ENCODE measurements around the gene CYRIA.
A peak's percentile ranks its signal among the peaks of the same experiment; 100 is the strongest.

Gene CYRIA

GRCh38 chr2:16665748-16666448, at the start of gene CYRIA:
TSS of gene CYRIA (minus strand) at chr2:16665834. CDS start at chr2:16588119, 77,715 bp downstream.
- DNase-seq (ENCODE audit: low spot score) = peak; percentile 74

- DNase-seq (ENCODE audit: low spot score) = no peak
These were observed 47.4 kb upstream of the CYRIA start for GRCh38 chr2:16713011-16713423.

GRCh38 chr2:16709769-16710168, 44.1 kb upstream of the CYRIA start:
- no peak for DNase-seq (ENCODE audit: low spot score)

- DNase-seq (ENCODE audit: low spot score) = no peak
These were observed 42.5 kb upstream of the CYRIA start for GRCh38 chr2:16708173-16708572.

- no peak for DNase-seq (ENCODE audit: low spot score)
These were observed 41.5 kb upstream of the CYRIA start for GRCh38 chr2:16707014-16707623.

DNA sequence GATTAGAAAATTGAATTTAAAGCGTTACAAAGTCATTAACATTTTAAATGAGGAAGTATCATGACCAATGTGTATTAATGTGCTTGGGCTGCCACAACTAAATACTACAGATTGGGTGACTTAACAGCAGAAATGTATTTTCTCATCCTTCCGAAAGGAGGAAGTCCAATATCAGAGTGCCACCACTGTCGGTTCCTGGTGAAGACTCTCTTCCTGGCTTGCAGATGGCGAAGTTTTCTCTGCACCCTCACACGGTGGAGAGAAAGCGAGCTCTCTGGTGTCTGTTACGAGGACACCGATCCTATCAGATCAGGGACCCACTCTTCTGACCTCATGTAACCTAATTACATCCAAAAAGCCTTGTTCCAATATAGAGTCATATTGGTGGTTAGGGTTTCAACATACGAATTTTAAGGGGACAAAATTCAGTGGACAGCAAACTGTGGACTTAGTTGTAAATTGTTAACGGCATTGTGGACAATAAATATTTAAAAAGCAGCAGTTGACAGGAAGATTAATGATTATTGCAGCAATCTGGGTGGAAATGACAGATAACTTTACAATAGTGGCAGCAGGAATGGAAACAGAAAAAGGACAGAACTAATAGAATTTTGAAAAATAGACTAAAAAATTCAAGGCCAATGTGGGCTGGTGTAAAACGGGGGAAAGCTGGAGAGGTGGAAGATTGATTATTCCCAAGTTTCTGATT, 35.1 kb upstream of the CYRIA start:
- DNase-seq (ENCODE audit: low spot score) = no peak

GRCh38 chr2:16693854-16694253, 28.2 kb upstream of the CYRIA start:
- DNase-seq (ENCODE audit: low spot score) = no peak

- no peak for DNase-seq (ENCODE audit: low spot score)
These were observed 25.6 kb upstream of the CYRIA start for GRCh38 chr2:16691261-16691660.

DNA sequence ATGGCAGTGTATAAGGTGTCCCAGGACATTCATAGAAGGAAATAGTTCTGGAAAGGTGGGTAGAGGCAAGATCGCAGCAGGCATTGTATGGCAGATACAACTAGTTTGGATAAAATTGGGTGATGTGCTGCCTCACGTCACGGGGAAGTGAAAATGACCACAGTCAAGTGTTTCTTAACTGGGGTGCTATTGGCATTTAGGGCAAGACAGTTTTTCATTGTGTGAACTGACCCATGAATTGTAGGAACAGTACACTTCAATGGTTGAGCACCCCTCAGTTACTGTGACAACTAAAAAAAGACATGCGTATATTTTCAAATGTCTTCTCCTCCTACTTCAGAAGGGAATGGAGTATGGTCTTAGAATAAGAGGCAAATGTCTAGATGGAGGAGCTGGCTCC, 22.3 kb upstream of the CYRIA start:
- no peak for DNase-seq (ENCODE audit: low spot score)

GRCh38 chr2:16687222-16687621, 21.6 kb upstream of the CYRIA start:
- no peak for DNase-seq (ENCODE audit: low spot score)

DNA sequence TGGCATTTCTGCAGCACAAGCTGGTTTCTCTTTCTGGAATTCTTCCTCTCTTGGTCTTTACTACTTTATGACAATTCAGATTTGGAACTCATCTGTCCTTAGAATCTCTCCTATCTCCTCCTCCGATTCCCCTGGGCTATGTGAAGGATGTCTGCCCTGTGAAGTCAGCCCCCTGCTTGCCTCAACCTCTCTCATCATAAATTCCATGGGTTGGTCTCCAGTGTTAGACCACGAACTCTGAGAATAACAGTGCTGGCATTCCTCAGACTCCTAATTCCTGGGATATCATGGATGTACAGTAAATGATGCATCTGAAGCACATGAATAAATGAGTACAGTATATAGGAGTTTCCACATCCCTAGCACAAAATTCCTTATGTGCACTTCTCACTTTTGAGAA, 21.0 kb upstream of the CYRIA start:
- DNase-seq (ENCODE audit: low spot score) = no peak

DNA sequence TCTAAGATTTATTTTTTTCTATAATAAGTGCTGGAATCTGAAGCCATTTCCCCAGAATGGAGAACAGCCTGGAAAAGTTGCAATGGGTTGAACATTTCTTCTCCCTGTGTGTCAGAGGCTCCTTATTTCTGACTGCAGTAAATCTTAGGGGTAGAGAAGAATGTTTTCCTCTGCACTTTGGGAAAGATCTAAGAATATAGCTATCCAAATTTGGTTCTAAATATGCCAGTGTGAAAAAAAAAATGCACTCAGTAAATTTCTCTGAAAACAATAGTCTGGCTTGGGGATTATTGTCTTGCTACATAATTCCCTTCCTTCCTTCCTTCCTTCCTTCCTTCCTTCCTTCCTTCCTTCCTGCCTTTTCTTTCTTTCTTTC, 19.7 kb upstream of the CYRIA start:
- DNase-seq (ENCODE audit: low spot score) = no peak

DNA sequence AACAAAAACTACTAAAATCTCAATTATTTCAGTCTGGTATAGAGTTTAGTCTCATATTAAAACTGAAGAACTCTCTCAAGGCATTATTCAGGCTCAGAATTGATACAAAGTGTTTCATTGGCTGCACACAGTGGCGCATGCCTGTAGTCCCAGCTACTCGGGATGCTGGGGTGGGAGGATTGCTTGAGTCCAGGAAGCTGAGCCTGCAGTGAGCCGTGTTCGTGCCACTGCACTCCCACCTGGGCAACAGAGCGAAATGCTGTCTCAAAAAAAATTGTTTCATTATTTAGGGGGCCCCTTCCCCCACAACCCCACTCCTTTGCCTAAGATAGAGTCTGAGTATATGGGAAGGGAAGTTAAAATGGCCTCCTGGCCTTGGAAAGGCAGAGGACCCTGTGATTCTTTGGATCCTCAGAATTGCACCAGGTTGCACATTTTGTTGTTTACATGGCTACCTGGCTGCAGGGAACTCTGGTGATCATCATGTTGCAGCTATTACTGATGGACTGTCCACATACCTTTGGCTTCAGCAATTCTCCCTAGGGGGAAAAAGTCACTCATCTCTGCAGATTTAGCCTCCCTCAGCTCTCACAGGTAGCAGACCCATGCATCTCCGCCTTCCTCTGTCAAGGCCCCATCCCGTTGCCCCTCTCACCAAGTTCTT, 19.2 kb upstream of the CYRIA start:
- DNase-seq (ENCODE audit: low spot score) = no peak

GRCh38 chr2:16683576-16683975, 17.9 kb upstream of the CYRIA start:
- DNase-seq (ENCODE audit: low spot score) = no peak

DNA sequence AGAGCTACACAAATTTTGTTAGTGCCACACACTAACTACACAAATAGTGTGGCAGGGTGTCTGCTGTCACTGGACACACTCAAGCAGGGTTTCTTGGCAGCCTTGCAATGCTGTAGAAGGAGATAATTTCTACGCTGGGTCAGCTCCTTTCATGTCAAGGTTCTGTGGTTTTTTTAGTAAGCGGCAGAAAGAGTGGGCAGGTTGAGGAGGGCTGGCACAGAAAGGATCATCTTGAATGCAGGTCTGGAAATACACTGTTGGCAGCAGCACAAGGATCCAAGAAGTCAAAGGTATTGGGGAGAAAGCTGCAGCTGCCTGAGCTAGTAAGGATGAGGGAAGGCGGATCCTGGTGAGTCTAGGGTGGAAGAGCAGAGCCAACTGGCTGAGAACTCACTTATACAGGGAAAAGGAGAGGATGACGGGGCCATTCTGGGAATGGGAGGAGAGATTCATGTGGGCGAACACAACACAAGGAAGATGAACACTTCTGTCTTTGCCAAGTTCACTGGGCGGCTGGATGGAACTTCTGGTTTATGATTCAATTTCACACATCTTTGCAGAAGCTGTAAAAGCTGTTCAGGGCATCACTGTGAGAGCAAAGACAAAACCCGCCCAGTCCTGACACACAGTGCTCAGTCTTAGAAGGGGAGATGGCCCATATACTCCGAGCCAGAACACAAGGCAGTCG, 16.9 kb upstream of the CYRIA start:
- DNase-seq (ENCODE audit: low spot score) = no peak

DNA sequence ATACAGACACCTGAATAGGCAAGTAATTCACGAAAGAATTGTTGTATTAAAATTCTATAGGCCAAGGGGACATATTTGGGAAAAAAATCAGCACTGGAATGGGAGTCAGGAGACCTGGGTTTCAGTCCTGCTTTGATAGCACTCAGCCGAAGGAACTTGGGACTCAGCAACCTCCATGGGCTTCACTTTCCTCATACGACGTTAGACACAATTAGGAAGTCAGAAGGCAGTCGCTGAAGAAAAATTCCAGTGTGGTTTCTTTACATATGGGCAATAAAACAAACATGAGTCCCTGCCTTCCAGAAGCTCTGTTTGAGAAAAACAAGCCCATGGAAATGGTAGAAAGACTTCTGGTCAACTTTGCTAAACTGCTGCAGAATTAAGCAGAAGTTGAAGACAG, 15.1 kb upstream of the CYRIA start:
- no peak for DNase-seq (ENCODE audit: low spot score)

- DNase-seq (ENCODE audit: low spot score) = no peak
These were observed 14.7 kb upstream of the CYRIA start for GRCh38 chr2:16680304-16680703.

DNA sequence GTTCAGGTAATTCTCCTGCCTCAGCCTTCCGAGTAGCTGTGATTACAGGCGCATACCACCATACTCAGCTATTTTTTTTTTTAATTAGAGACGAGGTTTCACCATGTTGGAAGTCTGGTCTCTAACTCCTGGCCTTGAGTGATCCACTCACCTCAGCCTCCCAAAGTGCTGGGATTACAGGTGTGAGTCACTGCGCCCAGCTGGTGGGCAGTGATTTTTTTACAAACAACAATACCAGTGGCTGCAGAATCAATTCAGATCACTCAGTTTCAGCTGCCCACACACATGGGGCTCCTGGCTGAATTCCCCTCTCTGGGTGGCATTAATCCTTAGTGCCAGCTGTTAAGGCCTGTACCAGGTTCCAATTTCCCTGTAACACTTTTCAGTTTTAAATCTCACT, 13.3 kb upstream of the CYRIA start:
- no peak for DNase-seq (ENCODE audit: low spot score)

DNA sequence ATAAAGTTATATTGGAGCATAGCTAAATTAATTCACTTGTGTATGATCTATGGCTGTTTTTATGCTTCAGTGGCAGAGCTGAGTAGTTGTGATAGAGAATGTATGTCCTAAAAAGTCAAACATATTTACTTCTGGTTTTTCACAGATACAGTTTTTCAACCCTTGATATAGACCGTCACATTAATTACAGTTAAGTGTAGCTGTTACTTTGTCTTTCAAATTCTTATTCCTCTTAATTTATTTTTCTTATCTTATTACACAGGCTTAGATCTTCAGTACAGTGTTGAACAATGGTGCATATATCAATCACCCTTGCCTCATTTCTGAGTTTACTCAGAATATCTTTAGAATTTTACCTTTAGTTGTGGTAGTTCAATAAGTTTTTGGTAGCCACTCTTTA, 12.2 kb upstream of the CYRIA start:
- no peak for DNase-seq (ENCODE audit: low spot score)

GRCh38 chr2:16675781-16676180, 10.1 kb upstream of the CYRIA start:
- DNase-seq (ENCODE audit: low spot score) = no peak

DNA sequence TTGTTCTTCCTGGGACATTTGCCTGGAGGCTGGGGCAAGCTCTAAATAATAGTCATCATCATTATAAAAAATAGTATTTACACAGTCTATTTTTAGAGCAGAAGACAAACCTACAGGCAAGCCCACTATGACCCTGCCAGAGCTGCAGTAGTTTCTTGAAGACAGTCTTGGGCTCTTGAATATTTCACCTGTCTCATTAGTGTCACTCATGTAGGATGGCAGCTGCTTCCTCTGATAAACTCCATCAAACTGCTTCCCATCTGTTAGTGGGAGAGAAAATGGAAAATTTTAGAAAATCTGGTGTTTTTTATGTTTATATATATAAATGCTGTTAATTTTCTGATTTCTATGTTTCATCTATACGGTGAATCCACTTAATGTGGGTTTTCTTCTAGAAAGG, 8.5 kb upstream of the CYRIA start:
- DNase-seq (ENCODE audit: low spot score) = no peak

GRCh38 chr2:16671760-16672159, 6.1 kb upstream of the CYRIA start:
- DNase-seq (ENCODE audit: low spot score) = no peak
